ENCODE data around the gene SLC27A1. TPM values are rescaled to one million over a fixed set of nuclear protein-coding genes. Genes with fewer than 3 reads are reported as not detected.

The SLC27A1 gene
- total RNA-seq, 2 donors from 2014 or later = 29.1 to 36.4 TPM

GRCh38 chr19:17541184-17541759 lies 70.9 kb downstream of the SLC27A1 start:
- Histone ChIP-seq H3K4me3 (no peak overlapping the region), H3K27me3 (replicated peaks; ENCODE audit: insufficient read depth) (no peaks in the 10 kb centered on the region), H3K9me3 (no peaks in the 10 kb centered on the region), H3K27ac (no peak overlapping the region), H3K4me1 (ENCODE audit: control insufficient read depth in 1 of 2, low read depth in 2 of 2) (peaks cover 11 to 13% of the 10 kb centered on the region in 2 donors), H3K36me3 (no peaks in the 10 kb centered on the region)
- no peak for DNase-seq (ENCODE audit: low spot score)
- TF ChIP-seq, protein P1, sequence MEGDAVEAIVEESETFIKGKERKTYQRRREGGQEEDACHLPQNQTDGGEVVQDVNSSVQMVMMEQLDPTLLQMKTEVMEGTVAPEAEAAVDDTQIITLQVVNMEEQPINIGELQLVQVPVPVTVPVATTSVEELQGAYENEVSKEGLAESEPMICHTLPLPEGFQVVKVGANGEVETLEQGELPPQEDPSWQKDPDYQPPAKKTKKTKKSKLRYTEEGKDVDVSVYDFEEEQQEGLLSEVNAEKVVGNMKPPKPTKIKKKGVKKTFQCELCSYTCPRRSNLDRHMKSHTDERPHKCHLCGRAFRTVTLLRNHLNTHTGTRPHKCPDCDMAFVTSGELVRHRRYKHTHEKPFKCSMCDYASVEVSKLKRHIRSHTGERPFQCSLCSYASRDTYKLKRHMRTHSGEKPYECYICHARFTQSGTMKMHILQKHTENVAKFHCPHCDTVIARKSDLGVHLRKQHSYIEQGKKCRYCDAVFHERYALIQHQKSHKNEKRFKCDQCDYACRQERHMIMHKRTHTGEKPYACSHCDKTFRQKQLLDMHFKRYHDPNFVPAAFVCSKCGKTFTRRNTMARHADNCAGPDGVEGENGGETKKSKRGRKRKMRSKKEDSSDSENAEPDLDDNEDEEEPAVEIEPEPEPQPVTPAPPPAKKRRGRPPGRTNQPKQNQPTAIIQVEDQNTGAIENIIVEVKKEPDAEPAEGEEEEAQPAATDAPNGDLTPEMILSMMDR (IDR thresholded peaks at IDR 0.05) = no peak
- no peak for ATAC-seq (ENCODE audit: insufficient number of reproducible peaks, low FRiP score, low read depth)

DNA sequence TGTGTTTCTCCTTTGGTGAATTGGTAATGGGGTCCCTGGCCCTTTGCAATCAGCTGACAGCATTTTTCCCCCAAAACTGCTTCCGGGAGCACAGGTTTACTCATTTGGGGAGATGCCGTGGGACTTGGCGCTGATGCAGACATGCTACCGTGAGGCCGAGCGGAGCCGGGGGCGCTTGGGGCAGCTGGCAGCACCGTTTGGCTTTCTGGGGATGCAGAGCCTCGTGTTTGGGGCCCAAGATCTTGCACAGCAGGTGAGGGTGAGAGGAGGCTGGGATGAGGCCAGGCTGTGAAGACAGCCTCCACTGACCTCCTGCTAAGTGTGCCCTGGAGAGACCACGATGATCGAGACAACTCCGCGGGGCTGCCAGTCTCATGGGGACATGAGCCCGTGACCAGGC lies 71.7 kb downstream of the SLC27A1 start:
- Histone ChIP-seq H3K27me3 (replicated peaks; ENCODE audit: insufficient read depth) (no peaks in the 10 kb centered on the region), H3K4me3 (no peak overlapping the region), H3K27ac (no peak overlapping the region), H3K9me3 (no peaks in the 10 kb centered on the region), H3K4me1 (ENCODE audit: control insufficient read depth in 1 of 2, low read depth in 2 of 2) (peaks cover 11 to 13% of the 10 kb centered on the region in 2 donors), H3K36me3 (no peaks in the 10 kb centered on the region)
- TF ChIP-seq, protein P1 (IDR thresholded peaks at IDR 0.05) = no peak
- no peak for DNase-seq (ENCODE audit: low spot score)
- no peak for ATAC-seq (ENCODE audit: insufficient number of reproducible peaks, low FRiP score, low read depth)

DNA sequence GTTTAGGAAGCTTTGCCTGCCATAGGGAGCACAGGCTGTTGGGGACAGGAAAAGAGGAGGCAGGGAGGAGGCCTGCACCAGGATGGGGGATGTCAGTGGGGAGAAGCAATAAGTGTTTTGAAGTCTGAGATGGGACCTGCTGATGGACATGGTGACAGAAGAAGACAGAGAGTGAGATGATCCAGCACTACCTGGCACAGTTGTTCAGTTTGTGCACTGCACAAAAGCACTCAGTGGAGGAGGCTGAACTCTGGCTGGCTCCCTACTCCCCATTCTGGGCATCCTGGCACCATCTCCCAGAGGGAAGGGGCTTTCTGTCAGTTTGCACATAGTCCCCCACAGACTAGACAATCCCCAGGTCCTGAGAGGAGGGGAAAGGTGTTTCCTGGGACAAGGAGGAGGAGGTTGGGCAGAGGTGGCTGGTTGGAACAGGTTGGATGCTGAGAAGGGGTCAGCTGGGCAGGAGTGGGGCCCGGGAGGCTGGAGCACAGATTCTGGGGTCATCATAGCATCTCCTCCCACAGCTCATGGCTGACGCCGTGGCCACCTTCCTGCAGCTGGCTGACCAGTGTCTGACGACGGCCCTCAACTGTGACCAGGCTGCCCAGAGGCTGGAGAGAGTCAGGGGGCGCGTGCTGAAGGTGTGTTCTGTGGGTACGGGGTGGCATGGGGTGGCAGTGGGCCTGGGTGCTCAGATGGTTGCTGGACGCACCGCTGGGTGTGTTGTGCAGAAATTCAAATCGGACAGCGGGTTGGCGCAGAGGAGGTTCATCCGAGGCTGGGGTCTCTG lies 72.7 kb downstream of the SLC27A1 start:
- no peak overlapping the region for H3K4me3 ChIP-seq
- TF ChIP-seq, protein P1 (IDR thresholded peaks at IDR 0.05) = no peak

GRCh38 chr19:17543986-17544385 lies 73.7 kb downstream of the SLC27A1 start:
- peaks cover 6 to 7% of the 10 kb centered on the region in 2 donors for H3K4me1 ChIP-seq (ENCODE audit: control insufficient read depth in 1 of 2, low read depth in 2 of 2)
- no peak for DNase-seq (ENCODE audit: low spot score)
- TF ChIP-seq, protein P1 (IDR thresholded peaks at IDR 0.05) = no peak

More for the DNA sequence above, 72.7 kb downstream of the SLC27A1 start:
- no peak overlapping the region for H3K27ac ChIP-seq
- H3K36me3 ChIP-seq = no peaks in the 10 kb centered on the region
- no peaks in the 10 kb centered on the region for H3K9me3 ChIP-seq
- H3K4me1 ChIP-seq (ENCODE audit: control insufficient read depth in 1 of 2, low read depth in 2 of 2) = peaks cover 11 to 13% of the 10 kb centered on the region in 2 donors
- ATAC-seq (ENCODE audit: insufficient number of reproducible peaks, low FRiP score, low read depth) (no peak), DNase-seq (ENCODE audit: low spot score) (no peak)
- H3K27me3 ChIP-seq (replicated peaks; ENCODE audit: insufficient read depth) = no peaks in the 10 kb centered on the region

DNA sequence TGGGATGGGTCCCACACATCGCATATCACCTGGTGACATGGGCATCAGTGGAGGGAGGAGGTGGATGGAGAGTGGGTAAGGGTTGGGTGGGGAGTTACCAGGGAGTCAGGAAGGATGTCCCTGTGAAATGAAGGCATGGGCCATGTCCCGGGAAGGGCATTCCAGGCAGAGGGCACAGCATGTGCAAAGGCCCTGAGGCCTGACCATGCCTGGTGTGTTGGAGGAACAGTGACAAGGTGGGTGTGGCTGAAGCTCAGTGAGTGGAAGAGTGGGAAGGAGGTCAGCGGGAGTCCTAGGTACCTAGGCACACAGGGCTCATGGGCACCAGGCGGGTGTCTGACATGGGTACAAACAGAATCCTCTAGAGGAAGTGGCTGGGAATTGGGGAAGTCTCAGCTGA lies 74.1 kb downstream of the SLC27A1 start:
- H3K4me1 ChIP-seq (ENCODE audit: control insufficient read depth in 1 of 2, low read depth in 2 of 2) = peaks cover 2% of the 10 kb centered on the region in 2 donors
- no peaks in the 10 kb centered on the region for H3K36me3 ChIP-seq
- TF ChIP-seq, protein P1 (IDR thresholded peaks at IDR 0.05) = no peak
- H3K27me3 ChIP-seq (replicated peaks; ENCODE audit: insufficient read depth) = no peaks in the 10 kb centered on the region
- no peak overlapping the region for H3K4me3 ChIP-seq
- no peaks in the 10 kb centered on the region for H3K9me3 ChIP-seq
- DNase-seq (ENCODE audit: low spot score) = no peak
- H3K27ac ChIP-seq = no peak overlapping the region
- ATAC-seq (ENCODE audit: insufficient number of reproducible peaks, low FRiP score, low read depth) = no peak

More at GRCh38 chr19:17543986-17544385, 73.7 kb downstream of the SLC27A1 start:
- H3K36me3 ChIP-seq = no peaks in the 10 kb centered on the region
- no peaks in the 10 kb centered on the region for H3K27me3 ChIP-seq (replicated peaks; ENCODE audit: insufficient read depth)
- H3K9me3 ChIP-seq = no peaks in the 10 kb centered on the region
- H3K27ac ChIP-seq = no peak overlapping the region
- H3K4me3 ChIP-seq = no peak overlapping the region
- ATAC-seq (ENCODE audit: insufficient number of reproducible peaks, low FRiP score, low read depth) = no peak
